GM12873 (cell line): ENCODE measurements around the gene HOOK2.

Source experiments
- CTCF ChIP-seq: IDR thresholded peaks from 2 replicates; pipeline ENCODE4 v1.5.1; 2012; ENCODE audit warnings: low read depth, mild to moderate bottlenecking, moderate library complexity, low read length, control low read depth; ENCODE audit not compliant: insufficient read depth; ENCODE audit errors: missing control alignments

Gene HOOK2

GRCh38 chr19:12752056-12752781, 23.1 kb downstream of the HOOK2 start:
- TF ChIP-seq CTCF = no peak

GRCh38 chr19:12751635-12752034, 23.7 kb downstream of the HOOK2 start, which contains the start of gene BEST2:
Gene BEST2, plus strand, starts transcription at chr19:12751791. Its CDS starts 802 bp downstream, at chr19:12752593.
- TF ChIP-seq CTCF = no peak

- TF ChIP-seq CTCF = no peak
Observed at GRCh38 chr19:12750851-12751250, 24.5 kb downstream of the HOOK2 start.

GRCh38 chr19:12749938-12750521, 25.3 kb downstream of the HOOK2 start:
- TF ChIP-seq CTCF = no peak

GRCh38 chr19:12748489-12748888, 26.9 kb downstream of the HOOK2 start:
- TF ChIP-seq CTCF = no peak

GRCh38 chr19:12745166-12745897, 30.0 kb downstream of the HOOK2 start:
- no peak for TF ChIP-seq CTCF

- TF ChIP-seq CTCF = no peak
Observed at GRCh38 chr19:12737835-12738351, 37.5 kb downstream of the HOOK2 start.
